Measurements from ENCODE around the gene EHMT1. TPM values are rescaled to one million over a fixed set of nuclear protein-coding genes. Genes with fewer than 3 reads are reported as not detected.

The EHMT1 gene
- polyA plus RNA-seq, 2 of the 4 experiments (the other 2 are of a cell fraction), result 41.3 to 48.0 TPM

GRCh38 chr9:137879052-137879451 lies 260.2 kb downstream of the EHMT1 start:
- WGBS (ENCODE audit: missing lambda C conversion rate), result 63% methylated on average over 17 of the region's 20 CpGs
- no peak for ATAC-seq
- TF ChIP-seq RFX5 (IDR thresholded peaks at IDR 0.05), result no peak
- TF ChIP-seq USF2 (IDR thresholded peaks at IDR 0.05), result no peak
- no peak for TF ChIP-seq EHMT2 (IDR thresholded peaks at IDR 0.05; ENCODE audit: low read depth)
- TF ChIP-seq ZNF302 (CRISPR knock-in tag; IDR thresholded peaks at IDR 0.05), result no peak
- TF ChIP-seq NFE2L2 (conservative IDR thresholded peaks at IDR 0.05; ENCODE audit: low read length), result no peak
- TF ChIP-seq RCOR1 (IDR thresholded peaks at IDR 0.05; ENCODE audit: low read depth, low read length), result no peak
- no peak for TF ChIP-seq PBX3 (IDR thresholded peaks at IDR 0.05)
- no peak for TF ChIP-seq CBX8 (IDR thresholded peaks at IDR 0.05)
- no peak for TF ChIP-seq JUN (IDR thresholded peaks at IDR 0.05)
- TF ChIP-seq HOXA7 (CRISPR knock-in tag; IDR thresholded peaks at IDR 0.05), result no peak
- no peak for TF ChIP-seq ELK1 (IDR thresholded peaks at IDR 0.05; ENCODE audit: low read depth, low read length)
- no peak for TF ChIP-seq MAFK (IDR thresholded peaks at IDR 0.05; ENCODE audit: partially characterized antibody)
- TF ChIP-seq RNF2 (IDR thresholded peaks at IDR 0.05; ENCODE audit: borderline replicate concordance, low read depth), result no peak
- no peak for TF ChIP-seq REST (IDR thresholded peaks at IDR 0.05)
- no peak for TF ChIP-seq FOXS1 (CRISPR knock-in tag; IDR thresholded peaks at IDR 0.05)
- no peak for TF ChIP-seq CHD4 (IDR thresholded peaks at IDR 0.05; ENCODE audit: borderline replicate concordance)
- no peak for TF ChIP-seq FOSL2 (IDR thresholded peaks at IDR 0.05)
- TF ChIP-seq FOSL2 (CRISPR knock-in tag; IDR thresholded peaks at IDR 0.05), result no peak
- no peak for TF ChIP-seq GATA3 (IDR thresholded peaks at IDR 0.05; ENCODE audit: borderline replicate concordance)
- no peak for TF ChIP-seq CHD2 (IDR thresholded peaks at IDR 0.05; ENCODE audit: low read length, partially characterized antibody)
- no peak for TF ChIP-seq HMGXB4 (CRISPR knock-in tag; IDR thresholded peaks at IDR 0.05; ENCODE audit: borderline replicate concordance)
- DNase-seq (ENCODE audit: low read depth in 1 of 2, low spot score in 1 of 2), result no peak
- ChIA-PET CTCF (no interaction called here), POLR2A (no interaction called here)
- Histone ChIP-seq H3K27ac (no peak overlapping the region), H3K4me2 (no peak overlapping the region), H3K4me3 (no peak overlapping the region), H3K4me1 (no peaks in the 10 kb centered on the region), H3K9me3 (no peaks in the 10 kb centered on the region)
- no peak for FAIRE-seq

Data from A549 (cell line).